Endothelial cell of umbilical vein (primary cell): Measurements from ENCODE around the gene CAPNS1. TPM values are rescaled to one million over a fixed set of nuclear protein-coding genes. Genes with fewer than 3 reads are reported as not detected.

Source experiments
- BruUV-seq: library from RNA; stranded (reverse); fragments of 400-500 nt; replicated peaks from 2 replicates; lab custom pipeline; 2021; lab: Mats Ljungman, UMichigan
- CTCF ChIA-PET: fragments of 300-600, 350-600 bp; sonication (Branson Sonifier 250); formaldehyde crosslinking; loops from one replicate; lab custom pipeline; 2021; ENCODE audit warnings: antibody characterized with exemption, inconsistent platforms; lab: Charles Lee
- POLR2A ChIA-PET: fragments of 300-600, 350-600 bp; sonication (Branson Sonifier 250); formaldehyde crosslinking; loops from one replicate; lab custom pipeline; 2021; ENCODE audit warnings: antibody characterized with exemption, inconsistent platforms; lab: Charles Lee
- DNase-seq: peaks from one replicate; pipeline ENCODE4 v3.0.0-alpha.2; 2011; ENCODE audit warnings: low read depth, low spot score
- FAIRE-seq: peaks from 2 replicates; lab custom pipeline; 2011; peaks lifted over from hg19 to GRCh38; lab: Jason Lieb, UNC
- H2AFZ ChIP-seq: 2 replicates; pipeline ENCODE4 v1.6.0; 2012; ENCODE audit warnings: low read depth, low read length, control low read depth, inconsistent platforms
- H3K27ac ChIP-seq: 2 replicates; pipeline ENCODE4 v1.5.1; 2011; ENCODE audit warnings: low read depth, mild to moderate bottlenecking, control low read depth, low read length, moderate library complexity; ENCODE audit not compliant: insufficient read depth
- H3K27me3 ChIP-seq, 2 experiments: 2 replicates each; pipeline versions ENCODE4 v1.6.0 to v1.6.1; 2011; ENCODE audit warnings: low read length in 2 of 2, mixed read lengths in 1 of 2; ENCODE audit not compliant: control insufficient read depth in 2 of 2, insufficient read depth in 2 of 2
- H3K36me3 ChIP-seq, 2 experiments: 2 replicates in 1 of 2; 3 replicates in 1 of 2; pipeline ENCODE4 v1.5.1; 2011; ENCODE audit warnings: low read length in 2 of 2, mild to moderate bottlenecking in 1 of 2, moderate library complexity in 1 of 2; ENCODE audit not compliant: control insufficient read depth in 2 of 2, insufficient read depth in 2 of 2; ENCODE audit errors: extremely low read depth in 1 of 2
- H3K4me1 ChIP-seq: 3 replicates; pipeline ENCODE4 v1.5.1; 2011; ENCODE audit warnings: mild to moderate bottlenecking, low read length; ENCODE audit not compliant: control insufficient read depth, insufficient read depth; ENCODE audit errors: extremely low read depth
- H3K4me2 ChIP-seq: 2 replicates; pipeline ENCODE4 v1.6.1; 2011; ENCODE audit warnings: low read length, control low read depth, mixed read lengths; ENCODE audit not compliant: insufficient read depth
- H3K4me3 ChIP-seq, 3 experiments: fragments of 200-600 bp in 1 of 3; sonication (generic), shearing (Covaris generic) in 1 of 3; replicated peaks in 1 of 3; 2 replicates each; pipeline ENCODE4 v1.5.1; 2011 to 2016; ENCODE audit warnings: control low read depth in 3 of 3, low read length in 3 of 3, mild to moderate bottlenecking in 2 of 3, inconsistent platforms in 1 of 3, low read depth in 1 of 3, moderate library complexity in 1 of 3; ENCODE audit not compliant: insufficient read depth in 1 of 3
- H3K79me2 ChIP-seq: 2 replicates; pipeline ENCODE4 v1.6.0; 2012; ENCODE audit warnings: low read length, inconsistent platforms; ENCODE audit not compliant: control insufficient read depth, insufficient read depth
- H3K9ac ChIP-seq: replicated peaks from 2 replicates; pipeline ENCODE3; 2011; ENCODE audit warnings: low read length, control low read depth; ENCODE audit not compliant: insufficient read depth; ENCODE audit errors: extremely low read depth
- H3K9me1 ChIP-seq: replicated peaks from 3 replicates; pipeline ENCODE4 v1.6.0; 2011; ENCODE audit warnings: mild to moderate bottlenecking, low read length; ENCODE audit not compliant: control insufficient read depth, insufficient read depth; ENCODE audit errors: extremely low read depth
- H3K9me3 ChIP-seq: replicated peaks from 2 replicates; pipeline ENCODE4 v1.5.1; 2012; ENCODE audit warnings: low read length, inconsistent platforms; ENCODE audit not compliant: control insufficient read depth, insufficient read depth
- H4K20me1 ChIP-seq: replicated peaks from 2 replicates; pipeline ENCODE3; 2011; ENCODE audit warnings: mild to moderate bottlenecking, low read length; ENCODE audit not compliant: control insufficient read depth, insufficient read depth; ENCODE audit errors: extremely low read depth
- CTCF ChIP-seq, 2 donors: IDR thresholded peaks; 1 replicate in 1 of 2; 2 replicates in 1 of 2; pipeline ENCODE4 v1.5.1; 2011; ENCODE audit warnings: low read length in 2 of 2, mild to moderate bottlenecking in 2 of 2, moderate library complexity in 2 of 2, control low read depth in 1 of 2, inconsistent platforms in 1 of 2, low read depth in 1 of 2; ENCODE audit not compliant: insufficient read depth in 1 of 2; ENCODE audit errors: extremely low read depth in 1 of 2
- EZH2 ChIP-seq: IDR thresholded peaks from 2 replicates; pipeline ENCODE4 v1.6.1; 2012; ENCODE audit warnings: borderline replicate concordance, low read depth, mild to moderate bottlenecking, moderate library complexity, low read length, inconsistent platforms; ENCODE audit not compliant: severe bottlenecking
- FOS ChIP-seq: IDR thresholded peaks from 2 replicates; pipeline ENCODE4 v1.6.1; 2011; ENCODE audit warnings: mild to moderate bottlenecking, low read length, moderate library complexity, borderline replicate concordance; ENCODE audit not compliant: insufficient read depth
- GATA2 ChIP-seq: IDR thresholded peaks from 2 replicates; pipeline ENCODE4 v1.7.0; 2011; ENCODE audit warnings: low read depth, mild to moderate bottlenecking, moderate library complexity, mixed read lengths, low read length; ENCODE audit not compliant: insufficient read length, insufficient read depth
- JUN ChIP-seq: IDR thresholded peaks from 2 replicates; pipeline ENCODE4 v1.6.1; 2011; ENCODE audit warnings: borderline replicate concordance, low read depth; ENCODE audit not compliant: insufficient read length, insufficient read depth
- MAX ChIP-seq: IDR thresholded peaks from 2 replicates; pipeline ENCODE4 v1.6.1; 2011; ENCODE audit not compliant: insufficient read depth, insufficient read length
- MYC ChIP-seq: IDR thresholded peaks from one replicate; pipeline ENCODE4 v1.6.1; 2011; ENCODE audit warnings: mild to moderate bottlenecking, low read depth, low read length
- POLR2A ChIP-seq: IDR thresholded peaks from 2 replicates; pipeline ENCODE4 v1.6.1; 2012; ENCODE audit warnings: low read depth, mild to moderate bottlenecking, control low read depth, low read length
- POLR2AphosphoS5 ChIP-seq: IDR thresholded peaks from 2 replicates; pipeline ENCODE4 v1.6.1; 2012; ENCODE audit warnings: low read depth, mild to moderate bottlenecking, control low read depth, low read length, moderate library complexity; ENCODE audit not compliant: insufficient read depth
- dilution Hi-C: fragments of 300-500 bp; cut with MboI; formaldehyde crosslinking; loops from one replicate; pipeline ENCODE4 v1.15.0; 2019; ENCODE audit warnings: low sequenced_read_pairs; ENCODE audit not compliant: extremely low pct_ligation_motif_present
- intact Hi-C: fragments of 100-400 bp; cut with micrococcal nuclease; formaldehyde crosslinking; loops from one replicate; pipeline ENCODE4 v1.10.0; 2022
- polyA plus RNA-seq, 4 experiments: library from polyadenylated mRNA; depleted of rRNA in 3 of 4; stranded (reverse) in 3 of 4; unstranded in 1 of 4; fragments of >200 nt; gene quantifications; 2 replicates each; pipeline versions ENCODE4 v1.2.1 to v1.2.3, GENCODE V29; 2011 to 2012; ENCODE audit warnings: missing spikeins in 1 of 4
- total RNA-seq: library from RNA; stranded (reverse); gene quantifications from 2 replicates; pipeline ENCODE4 v1.2.3, GENCODE V29; 2021

The CAPNS1 gene
- total and polyA plus RNA-seq, 2 donors (not counting 3 experiments of a cell fraction or from before 2014, with no cell fraction given): 777 to 1,095 TPM

GRCh38 chr19:36100476-36100875 lies 39.4 kb upstream of the CAPNS1 start:
- POLR2A ChIA-PET: no interaction called here
- H3K79me2 ChIP-seq: no peaks in the 10 kb centered on the region

More at GRCh38 chr19:36100476-36100875, 39.4 kb upstream of the CAPNS1 start:
- H2AFZ ChIP-seq: no peak overlapping the region
- no peaks in the 10 kb centered on the region for H3K27me3 ChIP-seq
- intact Hi-C loops (no loop called here), dilution Hi-C loops (no loop called here)
- TF ChIP-seq MAX (no peak), MYC (no peak), JUN (no peak), POLR2AphosphoS5 (no peak), FOS (no peak), EZH2 (no peak), CTCF (IDR thresholded peaks at IDR 0.05; ENCODE audit: extremely low read depth in 1 of 2, insufficient read depth in 1 of 2, low read depth in 1 of 2, low read length in 2 of 2) (no peak), GATA2 (no peak), POLR2A (no peak)
- CTCF ChIA-PET: interaction anchor here (1.9 kb wide), 1 partner anchor 14 kb away, joined by 5 read pairs; the partner anchor contains the start of gene POLR2I
- H3K4me2 ChIP-seq: no peak overlapping the region
- no peaks in the 10 kb centered on the region for H4K20me1 ChIP-seq
- no peaks in the 10 kb centered on the region for H3K9me3 ChIP-seq
- peaks cover 3 to 9% of the 10 kb centered on the region in 2 experiments for H3K36me3 ChIP-seq
- H3K9me1 ChIP-seq: no peaks in the 10 kb centered on the region
- H3K9ac ChIP-seq: no peak overlapping the region
- H3K4me3 ChIP-seq: no peak overlapping the region
- no peak for DNase-seq
- BruUV-seq: no TSS peak
- no peak overlapping the region for H3K27ac ChIP-seq
- H3K4me1 ChIP-seq: no peaks in the 10 kb centered on the region
- no peak for FAIRE-seq
